HEK293 (cell line): ENCODE data around the gene SCGB1A1.
"Not testable (repeated sequence)": the region's sequence is repeated elsewhere in the genome, so short reads cannot be mapped to it uniquely, and the experiment has no call there.

Source experiments
- CTCF ChIA-PET: fragments of 350-600 bp; formaldehyde crosslinking; extraction: SDS; loops from one replicate; lab custom pipeline; 2021; ENCODE audit warnings: antibody characterized with exemption; lab: Yijun Ruan, JAX
- POLR2A ChIA-PET: fragments of 300-600 bp; formaldehyde crosslinking; extraction: SDS; loops from one replicate; lab custom pipeline; 2020; ENCODE audit warnings: antibody characterized with exemption, inconsistent platforms; lab: Yijun Ruan, JAX
- H3K27ac ChIP-seq: fragments of 200-500 bp; sonication (Bioruptor generic); 2 replicates; pipeline ENCODE4 v1.5.1; 2014; ENCODE audit warnings: low read depth, low read length, control low read depth, inconsistent platforms; ENCODE audit errors: extremely low read depth
- H3K36me3 ChIP-seq, 2 experiments: fragments of 200-500 bp in 1 of 2; sonication (Bioruptor generic) in 1 of 2; 1 replicate in 1 of 2; 2 replicates in 1 of 2; pipeline ENCODE4 v1.5.1; 2014 to 2017; ENCODE audit warnings: inconsistent platforms in 2 of 2, low read length in 2 of 2; ENCODE audit not compliant: control insufficient read depth in 2 of 2, insufficient read depth in 1 of 2
- H3K4me1 ChIP-seq: fragments of 200-500 bp; sonication (Bioruptor generic); 2 replicates; pipeline ENCODE4 v1.5.1; 2014; ENCODE audit warnings: mild to moderate bottlenecking, low read length, inconsistent platforms; ENCODE audit not compliant: control insufficient read depth, insufficient read depth
- H3K4me3 ChIP-seq: 2 replicates; pipeline ENCODE4 v1.5.1; 2011; ENCODE audit warnings: low read depth, mild to moderate bottlenecking, control low read depth, low read length, moderate library complexity
- H3K9me3 ChIP-seq: fragments of 200-500 bp; sonication (Bioruptor generic); 2 replicates; pipeline ENCODE4 v1.5.1; 2014; ENCODE audit warnings: low read depth, low read length, inconsistent platforms; ENCODE audit not compliant: control insufficient read depth, insufficient read depth
- EGR2 ChIP-seq: fragments of 450-650 bp; formaldehyde crosslinking; IDR thresholded peaks from 2 replicates; pipeline ENCODE4 v1.5.1; 2016; ENCODE audit warnings: low read depth, missing biosample characterization, missing genetic modification characterization
- KLF16 ChIP-seq: fragments of 450-650 bp; formaldehyde crosslinking; IDR thresholded peaks from 2 replicates; pipeline ENCODE4 v1.5.1; 2017; ENCODE audit warnings: missing biosample characterization, missing genetic modification characterization
- KLF9 ChIP-seq: fragments of 450-650 bp; formaldehyde crosslinking; IDR thresholded peaks from 2 replicates; pipeline ENCODE4 v1.5.1; 2016; ENCODE audit warnings: missing biosample characterization, missing genetic modification characterization, low read depth
- MZF1 ChIP-seq: fragments of 450-650 bp; formaldehyde crosslinking; IDR thresholded peaks from 2 replicates; pipeline ENCODE4 v1.5.1; 2017; ENCODE audit warnings: missing biosample characterization, missing genetic modification characterization, borderline replicate concordance
- WT1 ChIP-seq: fragments of 450-650 bp; formaldehyde crosslinking; IDR thresholded peaks from 2 replicates; pipeline ENCODE4 v1.5.1; 2016; ENCODE audit warnings: missing biosample characterization, missing genetic modification characterization
- ZBTB48 ChIP-seq: fragments of 450-650 bp; formaldehyde crosslinking; IDR thresholded peaks from 2 replicates; pipeline ENCODE4 v1.5.1; 2016; ENCODE audit warnings: missing biosample characterization, missing genetic modification characterization
- ZFHX2 ChIP-seq: fragments of 450-650 bp; formaldehyde crosslinking; conservative IDR thresholded peaks from 2 replicates; pipeline ENCODE4 v1.5.1; 2016; ENCODE audit warnings: missing biosample characterization, missing genetic modification characterization
- ZNF10 ChIP-seq: fragments of 450-650 bp; formaldehyde crosslinking; IDR thresholded peaks from 2 replicates; pipeline ENCODE4 v1.5.1; 2017; ENCODE audit warnings: missing biosample characterization, missing genetic modification characterization
- ZNF114 ChIP-seq: fragments of 450-650 bp; formaldehyde crosslinking; IDR thresholded peaks from 2 replicates; pipeline ENCODE4 v1.5.0; 2017; ENCODE audit warnings: missing biosample characterization, missing genetic modification characterization
- ZNF140 ChIP-seq: fragments of 450-650 bp; formaldehyde crosslinking; IDR thresholded peaks from 2 replicates; pipeline ENCODE4 v1.5.1; 2016; ENCODE audit warnings: missing biosample characterization, missing genetic modification characterization
- ZNF600 ChIP-seq: fragments of 450-650 bp; formaldehyde crosslinking; IDR thresholded peaks from 2 replicates; pipeline ENCODE4 v1.5.1; 2016; ENCODE audit warnings: missing biosample characterization, missing genetic modification characterization
- ZNF654 ChIP-seq: fragments of 450-650 bp; formaldehyde crosslinking; IDR thresholded peaks from 2 replicates; pipeline ENCODE4 v1.5.1; 2016; ENCODE audit warnings: low read depth, missing biosample characterization, missing genetic modification characterization
- ZNF664 ChIP-seq: fragments of 450-650 bp; formaldehyde crosslinking; IDR thresholded peaks from 2 replicates; pipeline ENCODE4 v1.5.1; 2016; ENCODE audit warnings: missing biosample characterization, missing genetic modification characterization
- ZNF701 ChIP-seq: fragments of 450-650 bp; formaldehyde crosslinking; IDR thresholded peaks from 2 replicates; pipeline ENCODE4 v1.5.1; 2016; ENCODE audit warnings: missing biosample characterization, missing genetic modification characterization
- ZSCAN30 ChIP-seq: fragments of 450-650 bp; IDR thresholded peaks from 2 replicates; pipeline ENCODE4 v1.5.1; 2018; ENCODE audit warnings: missing biosample characterization, mild to moderate bottlenecking, missing genetic modification characterization, moderate library complexity
- TF ChIP-seq, protein P1 (sequence below): fragments of 450-650 bp; formaldehyde crosslinking; IDR thresholded peaks from 2 replicates; pipeline ENCODE4 v1.5.1; 2016; ENCODE audit warnings: missing biosample characterization, missing genetic modification characterization
- TF ChIP-seq, protein P2 (sequence below): fragments of 450-650 bp; formaldehyde crosslinking; IDR thresholded peaks from 2 replicates; pipeline ENCODE4 v1.5.1; 2017; ENCODE audit warnings: missing biosample characterization, missing genetic modification characterization
- TF ChIP-seq, protein P3 (sequence below): fragments of 450-650 bp; formaldehyde crosslinking; IDR thresholded peaks from 2 replicates; pipeline ENCODE4 v1.5.1; 2017; ENCODE audit warnings: missing biosample characterization, missing genetic modification characterization

SCGB1A1 gene

DNA sequence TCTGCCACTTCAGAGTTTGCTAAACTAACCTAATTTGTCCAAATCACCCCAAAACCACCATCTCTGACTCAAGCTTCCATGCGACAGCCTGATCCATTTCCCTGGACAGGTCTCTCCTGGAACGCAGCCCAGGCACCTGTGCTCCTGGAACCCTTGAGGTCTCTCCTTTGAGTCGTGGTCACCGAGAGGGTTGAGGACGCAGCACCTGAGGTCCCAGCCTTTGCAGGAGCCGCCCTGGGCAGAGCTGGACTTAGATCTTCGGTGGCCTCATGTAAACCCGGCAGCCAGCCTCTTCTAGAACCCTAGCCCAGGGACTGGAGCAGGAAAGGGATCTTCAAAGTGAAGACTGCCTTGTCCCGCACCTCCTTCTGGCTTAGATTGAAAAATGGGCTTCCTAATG, 44.0 kb upstream of the SCGB1A1 start:
- Histone ChIP-seq H3K4me3 (no peak overlapping the region), H3K27ac (no peak overlapping the region), H3K9me3 (no peaks in the 10 kb centered on the region), H3K4me1 (no peaks in the 10 kb centered on the region), H3K36me3 (no peaks in the 10 kb centered on the region)
- TF ChIP-seq WT1 (tag by site-specific recombination) (no peak), ZNF114 (no peak), ZNF140 (tag by site-specific recombination) (no peak), KLF16 (tag by site-specific recombination) (no peak), MZF1 (no peak), ZNF600 (no peak), KLF9 (tag by site-specific recombination) (no peak)
- ChIA-PET POLR2A (no interaction called here), CTCF (interaction anchor here (1.1 kb wide), 1 partner anchor 158 kb away, joined by 4 read pairs; no protein-coding TSS in a partner anchor)

DNA sequence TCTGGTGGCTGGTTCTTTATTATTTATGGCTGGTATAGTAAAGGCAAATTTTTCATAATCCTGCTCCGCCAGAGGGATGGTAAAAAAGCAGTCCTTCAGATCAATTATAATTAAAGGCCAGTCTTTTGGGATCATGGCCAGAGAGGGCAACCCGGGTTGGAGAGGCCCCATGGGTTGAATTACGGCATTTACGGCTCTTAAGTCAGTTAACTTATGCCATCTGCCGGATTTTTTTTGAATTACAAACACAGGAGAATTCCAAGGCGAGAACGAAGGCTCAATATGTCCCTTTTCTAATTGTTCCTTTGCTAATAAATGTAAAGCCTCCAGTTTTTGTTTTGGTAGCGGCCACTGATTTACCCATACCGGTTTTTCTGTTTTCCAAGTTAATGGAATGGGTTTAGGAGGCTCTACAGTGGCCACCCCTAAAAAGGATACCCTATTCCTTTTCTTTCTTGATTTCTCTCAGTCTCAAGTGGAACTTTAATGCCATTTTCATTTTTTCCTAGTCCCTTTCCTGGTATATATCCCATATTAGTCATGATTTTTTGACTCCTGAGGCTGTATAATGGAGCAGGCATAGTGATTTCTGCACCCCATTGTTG, 40.3 kb upstream of the SCGB1A1 start:
- peak; percentile 18; the same call in 1 of the 2 replicates for TF ChIP-seq ZNF654
- TF ChIP-seq, all 188 proteins: peak for 1; not testable (repeated sequence) for 187
- CTCF ChIA-PET, result interaction anchor here (0.7 to 2.5 kb wide), 21 partner anchors 12 to 625 kb away, joined by 3 to 13 read pairs (median 4); partner anchors contain the start of gene ASRGL1
- POLR2A ChIA-PET, H3K4me1 ChIP-seq, H3K36me3 ChIP-seq, H3K27ac ChIP-seq, H3K4me3 ChIP-seq, H3K9me3 ChIP-seq: not testable (repeated sequence)

DNA sequence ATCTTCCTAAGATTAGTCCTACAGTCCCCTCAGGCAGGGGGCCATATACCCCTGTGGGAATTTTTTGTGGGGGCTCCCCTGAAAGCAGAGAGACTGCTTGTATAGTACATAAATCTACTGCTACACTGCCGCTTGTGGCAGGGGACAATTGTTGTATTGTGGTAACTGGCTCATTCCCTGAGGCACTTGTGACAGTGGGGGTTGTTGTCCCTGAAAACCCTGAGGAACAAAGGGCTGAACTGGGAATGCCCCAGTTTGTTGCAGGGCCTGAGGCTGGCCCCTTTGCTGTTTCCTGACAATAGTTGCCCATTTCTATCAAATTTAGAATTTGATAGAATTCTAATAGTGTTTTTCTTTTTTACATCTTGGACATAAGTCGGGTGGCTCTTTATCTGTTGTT, 39.2 kb upstream of the SCGB1A1 start:
- H3K27ac ChIP-seq, H3K4me1 ChIP-seq, H3K4me3 ChIP-seq, POLR2A ChIA-PET, H3K9me3 ChIP-seq, H3K36me3 ChIP-seq: not testable (repeated sequence)
- CTCF ChIA-PET, result interaction anchor here (0.6 to 1.9 kb wide), 15 partner anchors 12 to 208 kb away, joined by 3 to 8 read pairs (median 3); no protein-coding TSS in a partner anchor

GRCh38 chr11:62380821-62381245, 38.0 kb upstream of the SCGB1A1 start:
- H3K36me3 ChIP-seq, H3K4me3 ChIP-seq, H3K4me1 ChIP-seq, H3K27ac ChIP-seq, POLR2A ChIA-PET, H3K9me3 ChIP-seq: not testable (repeated sequence)
- TF ChIP-seq, protein P1, sequence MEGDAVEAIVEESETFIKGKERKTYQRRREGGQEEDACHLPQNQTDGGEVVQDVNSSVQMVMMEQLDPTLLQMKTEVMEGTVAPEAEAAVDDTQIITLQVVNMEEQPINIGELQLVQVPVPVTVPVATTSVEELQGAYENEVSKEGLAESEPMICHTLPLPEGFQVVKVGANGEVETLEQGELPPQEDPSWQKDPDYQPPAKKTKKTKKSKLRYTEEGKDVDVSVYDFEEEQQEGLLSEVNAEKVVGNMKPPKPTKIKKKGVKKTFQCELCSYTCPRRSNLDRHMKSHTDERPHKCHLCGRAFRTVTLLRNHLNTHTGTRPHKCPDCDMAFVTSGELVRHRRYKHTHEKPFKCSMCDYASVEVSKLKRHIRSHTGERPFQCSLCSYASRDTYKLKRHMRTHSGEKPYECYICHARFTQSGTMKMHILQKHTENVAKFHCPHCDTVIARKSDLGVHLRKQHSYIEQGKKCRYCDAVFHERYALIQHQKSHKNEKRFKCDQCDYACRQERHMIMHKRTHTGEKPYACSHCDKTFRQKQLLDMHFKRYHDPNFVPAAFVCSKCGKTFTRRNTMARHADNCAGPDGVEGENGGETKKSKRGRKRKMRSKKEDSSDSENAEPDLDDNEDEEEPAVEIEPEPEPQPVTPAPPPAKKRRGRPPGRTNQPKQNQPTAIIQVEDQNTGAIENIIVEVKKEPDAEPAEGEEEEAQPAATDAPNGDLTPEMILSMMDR (tag by site-specific recombination), result peak; percentile 50
- TF ChIP-seq ZFHX2 (tag by site-specific recombination) (0 out of 2 replicates have a peak, but pooled peaks have one; percentile 17), EGR2 (tag by site-specific recombination) (peak; percentile 27; the same call in 1 of the 2 replicates), ZNF654 (peak; percentile 83)
- CTCF ChIA-PET, result interaction anchor here (0.7 to 1.9 kb wide), 11 partner anchors 12 to 589 kb away, joined by 3 to 8 read pairs (median 4); no protein-coding TSS in a partner anchor

DNA sequence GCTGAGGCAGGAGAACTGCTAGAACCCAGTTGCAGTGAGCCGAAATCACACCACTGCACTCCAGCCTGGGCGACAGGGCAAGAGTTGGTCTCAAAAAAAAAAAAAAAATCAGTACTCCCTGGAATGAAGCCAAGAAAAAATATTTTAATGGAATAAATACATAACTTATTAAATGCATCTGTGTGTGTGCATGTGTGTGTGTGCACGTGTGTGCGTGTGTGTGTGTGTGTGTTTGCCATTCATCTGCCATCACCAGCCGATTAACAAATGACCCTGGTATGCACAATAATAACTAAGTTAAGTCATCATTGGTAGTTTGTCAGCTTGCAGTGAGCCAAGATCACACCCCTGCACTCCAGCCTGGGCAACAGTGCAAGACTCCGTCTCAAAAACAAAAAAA, 35.0 kb upstream of the SCGB1A1 start:
- TF ChIP-seq, protein P2, sequence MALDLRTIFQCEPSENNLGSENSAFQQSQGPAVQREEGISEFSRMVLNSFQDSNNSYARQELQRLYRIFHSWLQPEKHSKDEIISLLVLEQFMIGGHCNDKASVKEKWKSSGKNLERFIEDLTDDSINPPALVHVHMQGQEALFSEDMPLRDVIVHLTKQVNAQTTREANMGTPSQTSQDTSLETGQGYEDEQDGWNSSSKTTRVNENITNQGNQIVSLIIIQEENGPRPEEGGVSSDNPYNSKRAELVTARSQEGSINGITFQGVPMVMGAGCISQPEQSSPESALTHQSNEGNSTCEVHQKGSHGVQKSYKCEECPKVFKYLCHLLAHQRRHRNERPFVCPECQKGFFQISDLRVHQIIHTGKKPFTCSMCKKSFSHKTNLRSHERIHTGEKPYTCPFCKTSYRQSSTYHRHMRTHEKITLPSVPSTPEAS, result peak; percentile 67
- TF ChIP-seq ZBTB48, result no peak
- no peak for TF ChIP-seq ZNF114
- TF ChIP-seq ZSCAN30 (tag by site-specific recombination), result no peak
- TF ChIP-seq ZNF10 (tag by site-specific recombination), result no peak
- TF ChIP-seq ZNF664 (tag by site-specific recombination), result 0 out of 2 replicates have a peak, but pooled peaks have one; percentile 11
- no peak for TF ChIP-seq ZNF701 (tag by site-specific recombination)
- TF ChIP-seq, protein P3, sequence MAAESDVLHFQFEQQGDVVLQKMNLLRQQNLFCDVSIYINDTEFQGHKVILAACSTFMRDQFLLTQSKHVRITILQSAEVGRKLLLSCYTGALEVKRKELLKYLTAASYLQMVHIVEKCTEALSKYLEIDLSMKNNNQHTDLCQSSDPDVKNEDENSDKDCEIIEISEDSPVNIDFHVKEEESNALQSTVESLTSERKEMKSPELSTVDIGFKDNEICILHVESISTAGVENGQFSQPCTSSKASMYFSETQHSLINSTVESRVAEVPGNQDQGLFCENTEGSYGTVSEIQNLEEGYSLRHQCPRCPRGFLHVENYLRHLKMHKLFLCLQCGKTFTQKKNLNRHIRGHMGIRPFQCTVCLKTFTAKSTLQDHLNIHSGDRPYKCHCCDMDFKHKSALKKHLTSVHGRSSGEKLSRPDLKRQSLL (tag by site-specific recombination), result no peak
- TF ChIP-seq, all 188 proteins: peak for 2
- H3K9me3 ChIP-seq, result no peaks in the 10 kb centered on the region
- POLR2A ChIA-PET, result no interaction called here
- H3K27ac ChIP-seq, result no peak overlapping the region
- H3K36me3 ChIP-seq, result no peaks in the 10 kb centered on the region
- H3K4me3 ChIP-seq, result no peak overlapping the region
- CTCF ChIA-PET, result interaction anchor here (0.6 kb wide), 1 partner anchor 221 kb away, joined by 3 read pairs; no protein-coding TSS in a partner anchor
- H3K4me1 ChIP-seq, result peaks cover 3% of the 10 kb centered on the region; the same call in 1 of the 2 replicates
